ENCODE measurements around the gene LCN12.

DNA sequence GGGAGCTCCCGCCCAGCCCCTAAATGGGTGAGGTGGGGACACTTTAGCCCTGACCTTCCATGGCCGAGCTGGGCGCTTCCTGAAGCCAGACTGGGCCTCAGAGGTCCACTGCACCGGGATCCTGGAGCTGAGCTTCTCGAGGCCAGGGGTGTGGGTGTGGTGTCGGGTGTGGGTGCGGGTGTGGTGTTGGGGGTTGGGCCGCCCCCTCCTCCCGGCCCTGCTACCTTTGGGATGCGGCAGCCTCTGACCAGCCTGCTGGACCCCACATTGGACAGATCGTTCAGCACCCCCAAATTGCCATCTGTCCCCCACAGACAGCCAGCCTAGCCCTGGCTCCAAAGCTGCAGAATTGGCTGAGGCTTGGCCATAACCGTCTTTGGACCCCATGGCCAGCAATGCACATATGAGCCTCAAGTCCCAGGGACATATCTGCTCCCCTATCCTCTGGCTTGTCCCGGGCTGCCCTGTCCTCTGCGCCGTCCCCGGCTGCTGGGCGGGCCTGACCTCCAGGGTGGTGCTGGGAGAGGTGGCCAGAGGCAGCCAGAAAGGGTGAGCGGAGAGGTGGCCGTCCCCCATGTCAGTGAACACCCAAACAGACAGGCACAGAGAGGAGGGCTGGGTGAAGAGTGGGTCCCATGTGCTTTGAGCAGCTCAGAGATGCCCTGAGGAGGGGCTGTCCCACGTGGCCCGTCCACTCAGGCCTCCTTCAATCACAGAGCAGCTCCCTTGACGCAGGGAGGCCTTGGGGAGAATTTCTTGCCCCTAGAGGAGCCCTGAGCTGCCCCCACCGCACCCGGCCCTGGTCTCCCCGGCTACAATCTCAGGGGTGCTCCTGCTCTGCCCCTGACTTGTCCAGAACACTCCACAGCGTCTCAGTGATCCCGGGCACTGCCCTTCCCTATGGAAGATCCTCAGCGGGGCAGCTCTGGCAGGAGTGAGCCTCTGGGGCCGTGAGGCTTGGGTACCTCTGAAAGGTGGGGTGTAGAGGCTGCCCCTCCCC is 21.8 kb downstream of the LCN12 start:
- TF ChIP-seq, protein P1, sequence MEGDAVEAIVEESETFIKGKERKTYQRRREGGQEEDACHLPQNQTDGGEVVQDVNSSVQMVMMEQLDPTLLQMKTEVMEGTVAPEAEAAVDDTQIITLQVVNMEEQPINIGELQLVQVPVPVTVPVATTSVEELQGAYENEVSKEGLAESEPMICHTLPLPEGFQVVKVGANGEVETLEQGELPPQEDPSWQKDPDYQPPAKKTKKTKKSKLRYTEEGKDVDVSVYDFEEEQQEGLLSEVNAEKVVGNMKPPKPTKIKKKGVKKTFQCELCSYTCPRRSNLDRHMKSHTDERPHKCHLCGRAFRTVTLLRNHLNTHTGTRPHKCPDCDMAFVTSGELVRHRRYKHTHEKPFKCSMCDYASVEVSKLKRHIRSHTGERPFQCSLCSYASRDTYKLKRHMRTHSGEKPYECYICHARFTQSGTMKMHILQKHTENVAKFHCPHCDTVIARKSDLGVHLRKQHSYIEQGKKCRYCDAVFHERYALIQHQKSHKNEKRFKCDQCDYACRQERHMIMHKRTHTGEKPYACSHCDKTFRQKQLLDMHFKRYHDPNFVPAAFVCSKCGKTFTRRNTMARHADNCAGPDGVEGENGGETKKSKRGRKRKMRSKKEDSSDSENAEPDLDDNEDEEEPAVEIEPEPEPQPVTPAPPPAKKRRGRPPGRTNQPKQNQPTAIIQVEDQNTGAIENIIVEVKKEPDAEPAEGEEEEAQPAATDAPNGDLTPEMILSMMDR (IDR thresholded peaks at IDR 0.05 in 2 of 3, conservative IDR thresholded peaks at IDR 0.05 in 1 of 3; ENCODE audit: borderline replicate concordance in 1 of 3, insufficient read depth in 1 of 3, low read depth in 2 of 3, low read length in 2 of 3): no peak
- no peak for TF ChIP-seq YY1 (IDR thresholded peaks at IDR 0.05; ENCODE audit: extremely low read depth, insufficient replicate concordance, low read depth, low read length)
- no peak for TF ChIP-seq POLR2A (IDR thresholded peaks at IDR 0.05; ENCODE audit: borderline replicate concordance, extremely low read depth, insufficient read depth, insufficient read length)
- no peak for TF ChIP-seq EZH2 (IDR thresholded peaks at IDR 0.05)
- TF ChIP-seq, protein P2, sequence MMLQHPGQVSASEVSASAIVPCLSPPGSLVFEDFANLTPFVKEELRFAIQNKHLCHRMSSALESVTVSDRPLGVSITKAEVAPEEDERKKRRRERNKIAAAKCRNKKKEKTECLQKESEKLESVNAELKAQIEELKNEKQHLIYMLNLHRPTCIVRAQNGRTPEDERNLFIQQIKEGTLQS (IDR thresholded peaks at IDR 0.05): no peak
- TF ChIP-seq EZH2phosphoT487 (IDR thresholded peaks at IDR 0.05; ENCODE audit: borderline replicate concordance): no peak
- no peak for TF ChIP-seq EGR1 (IDR thresholded peaks at IDR 0.05; ENCODE audit: low read depth)
